Right ventricle myocardium superior (tissue), 1 donor: ENCODE data around the gene LACRT. TPM values are rescaled to one million over a fixed set of nuclear protein-coding genes. Genes with fewer than 3 reads are reported as not detected.
A peak's percentile ranks its signal among the peaks of the same experiment; 100 is the strongest.
"Not testable (repeated sequence)": the region's sequence is repeated elsewhere in the genome, so short reads cannot be mapped to it uniquely, and the experiment has no call there.

Experiments
- ATAC-seq: fragments of 200-7000 bp; cut with Tn5 transposase; one replicate; pipeline ENCODE4 v1.9.1; 2020; ENCODE audit warnings: mild to moderate bottlenecking; ENCODE audit not compliant: poor library complexity
- DNase-seq: peaks from one replicate; pipeline ENCODE4 v3.0.0-alpha.2; 2020
- intact Hi-C: fragments of 100-400 bp; cut with DNase I; formaldehyde crosslinking; loops from one replicate; pipeline ENCODE4 v1.11.2; 2022
- long read RNA-seq: library from polyadenylated mRNA; unstranded; transcript quantifications from one replicate; pipeline ENCODE4 v2.0.0, GENCODE V29; 2021
- total RNA-seq: library from RNA; stranded (reverse); fragmentation: NEBNext Ultra II Directional; extraction: Animal tissue kit (Norgen Biotek cat#: 25700); gene quantifications from one replicate; pipeline ENCODE4 v1.2.1, GENCODE V29; 2021
- donor health status: DM: no; HTN: yes; CAD: no; lungs with severe emphysema.

Gene LACRT, protein sequence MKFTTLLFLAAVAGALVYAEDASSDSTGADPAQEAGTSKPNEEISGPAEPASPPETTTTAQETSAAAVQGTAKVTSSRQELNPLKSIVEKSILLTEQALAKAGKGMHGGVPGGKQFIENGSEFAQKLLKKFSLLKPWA
- not detected for total RNA-seq
- long read RNA-seq: 0 reads

DNA sequence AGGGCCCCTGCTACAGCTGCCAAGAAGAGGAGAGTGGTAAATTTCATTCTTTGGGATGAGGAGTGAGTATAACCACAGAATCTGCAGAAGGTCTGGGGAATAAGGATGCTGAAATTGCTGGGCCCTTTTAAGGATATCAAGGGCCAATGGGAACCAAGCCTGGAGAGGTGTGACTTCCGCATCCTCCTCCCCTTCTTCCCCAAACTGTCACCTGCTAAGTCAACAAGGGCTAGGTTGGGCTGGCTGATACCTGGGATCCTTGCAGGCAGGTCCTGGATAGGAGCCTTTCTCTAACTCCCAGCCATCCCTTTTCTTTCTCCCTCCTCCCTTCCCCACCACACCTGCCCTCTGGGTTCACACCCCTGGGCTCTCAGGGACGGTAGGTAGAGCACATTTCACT is at the start of gene LACRT:
Gene LACRT, minus strand, starts transcription at position 101 of the 400 bp plus-strand sequence. Its CDS starts 54 bp downstream, at position 47.
- no peak for ATAC-seq
- intact Hi-C loops: no loop called here
- no peak for DNase-seq

DNA sequence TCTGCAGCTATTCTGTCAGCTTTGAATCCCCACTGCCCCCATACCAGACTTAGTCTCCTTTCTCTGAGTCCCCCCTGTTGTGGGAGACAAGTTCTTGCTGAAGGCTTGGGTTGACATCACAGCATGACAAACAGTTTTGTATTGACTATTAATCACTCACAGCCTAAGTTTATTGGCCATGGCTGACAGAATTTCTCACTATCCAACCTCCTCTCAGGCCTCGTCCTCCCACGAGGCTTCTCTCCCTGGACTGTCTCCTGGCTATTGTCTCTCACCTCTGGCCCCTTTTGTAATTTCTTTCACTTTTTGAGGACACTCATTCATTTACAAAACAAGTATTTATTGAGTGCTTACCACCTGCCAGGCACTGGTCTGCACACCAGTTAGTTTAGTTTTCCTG is 48.7 kb upstream of the LACRT start:
- intact Hi-C loops: no loop called here
- no peak for DNase-seq
- ATAC-seq: no peak

DNA sequence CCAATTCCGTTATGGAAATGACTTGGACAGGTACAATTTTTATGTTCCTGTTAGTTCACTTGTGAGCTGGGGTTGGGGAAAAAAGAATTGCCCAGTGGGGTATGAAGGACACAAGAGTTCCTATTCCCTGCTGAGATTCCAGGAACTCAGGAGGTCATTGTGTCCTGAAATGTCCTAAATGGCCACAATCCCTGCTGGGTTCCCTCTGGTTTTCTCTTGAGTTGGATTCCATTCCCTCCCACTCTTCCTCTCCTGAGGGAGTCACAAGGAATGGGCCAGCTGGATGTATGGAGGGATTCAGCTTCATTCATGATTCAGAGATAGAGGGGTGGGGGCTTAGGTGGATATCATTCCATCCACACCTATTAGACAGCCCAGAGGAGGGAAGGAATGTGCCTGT is 48.0 kb upstream of the LACRT start:
- ATAC-seq (no peak), DNase-seq (no peak)
- intact Hi-C loops: no loop called here

DNA sequence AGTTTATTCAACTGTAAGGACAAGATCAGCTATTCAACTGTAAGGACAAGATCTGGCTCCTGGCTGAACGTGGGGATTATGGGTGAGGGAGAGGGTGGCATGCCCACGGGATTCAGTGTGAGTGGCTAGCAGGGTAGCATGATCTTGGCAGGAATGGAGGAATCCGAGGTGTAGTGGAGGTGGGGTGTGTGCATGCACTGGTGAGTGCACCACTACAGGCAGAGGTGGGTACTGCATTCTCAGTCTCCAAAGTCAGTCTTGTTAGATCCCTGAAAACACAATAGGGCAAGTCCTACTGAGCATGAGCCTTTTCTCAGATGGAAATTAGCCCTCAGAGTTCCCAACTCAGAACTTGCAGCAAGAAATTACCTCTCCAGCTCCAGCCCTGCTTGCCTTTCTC is 45.7 kb upstream of the LACRT start:
- no peak for DNase-seq
- no peak for ATAC-seq
- intact Hi-C loops: no loop called here

DNA sequence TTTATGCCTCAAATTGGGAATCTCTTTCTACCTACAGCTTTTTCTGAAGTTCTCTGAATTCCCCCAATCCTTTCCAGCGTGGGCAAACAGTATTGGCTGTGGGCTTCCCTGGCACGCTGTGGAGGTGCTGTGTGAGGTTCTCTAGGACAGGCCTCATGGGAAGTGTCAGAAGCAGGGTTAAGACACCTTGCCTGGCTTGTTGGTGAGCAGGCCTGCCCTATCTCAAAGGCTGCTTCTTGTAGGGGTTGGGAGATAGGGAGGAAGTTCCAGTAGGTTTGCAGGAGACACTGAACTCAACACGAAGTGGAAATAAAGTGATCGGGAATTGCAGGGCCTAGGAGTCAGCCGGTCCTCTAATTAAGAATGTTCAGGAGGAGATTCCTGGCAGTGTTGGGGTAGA is 43.4 kb upstream of the LACRT start:
- DNase-seq (no peak), ATAC-seq (no peak)
- intact Hi-C loops: no loop called here

DNA sequence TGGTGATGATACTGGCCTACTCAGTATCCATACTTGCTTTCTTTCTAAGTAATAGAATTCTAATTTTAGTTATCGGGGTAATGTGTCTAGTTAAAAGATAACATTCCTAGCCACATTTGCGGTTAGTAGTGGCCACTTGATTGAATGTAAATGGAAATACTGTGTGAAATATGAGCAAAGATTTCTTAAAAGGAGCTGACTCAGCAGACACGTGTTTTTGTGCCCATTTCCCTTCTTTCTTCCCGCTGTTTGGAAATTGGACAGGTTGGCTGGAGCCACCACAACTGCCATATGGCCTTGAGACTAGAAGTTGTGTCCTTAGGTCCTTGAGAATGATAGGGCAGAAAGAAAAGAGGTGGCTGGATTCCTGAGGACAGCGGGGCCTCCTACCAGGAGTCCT is 33.2 kb upstream of the LACRT start:
- ATAC-seq: no peak
- DNase-seq: no peak
- intact Hi-C loops: no loop called here

DNA sequence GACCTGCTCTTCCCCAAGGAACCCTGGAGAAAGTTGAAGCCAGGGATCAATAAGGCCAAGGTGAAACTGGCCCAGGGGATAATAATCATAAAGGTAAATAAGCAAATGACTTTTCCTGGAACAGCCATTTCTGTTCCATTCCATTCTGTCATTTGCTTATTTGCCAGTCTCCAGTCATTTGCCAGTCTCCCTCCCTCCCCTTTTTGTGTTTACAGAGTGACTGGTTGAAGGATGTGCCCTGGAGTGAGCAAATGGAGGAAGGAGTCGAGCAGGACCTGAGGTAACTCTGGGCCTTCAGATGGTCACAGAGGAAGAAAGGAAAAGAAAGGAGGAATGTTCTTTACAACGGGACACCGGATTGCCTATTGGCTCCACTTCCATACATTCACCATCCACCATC is 31.3 kb upstream of the LACRT start:
- DNase-seq: no peak
- ATAC-seq: no peak
- intact Hi-C loops: no loop called here

DNA sequence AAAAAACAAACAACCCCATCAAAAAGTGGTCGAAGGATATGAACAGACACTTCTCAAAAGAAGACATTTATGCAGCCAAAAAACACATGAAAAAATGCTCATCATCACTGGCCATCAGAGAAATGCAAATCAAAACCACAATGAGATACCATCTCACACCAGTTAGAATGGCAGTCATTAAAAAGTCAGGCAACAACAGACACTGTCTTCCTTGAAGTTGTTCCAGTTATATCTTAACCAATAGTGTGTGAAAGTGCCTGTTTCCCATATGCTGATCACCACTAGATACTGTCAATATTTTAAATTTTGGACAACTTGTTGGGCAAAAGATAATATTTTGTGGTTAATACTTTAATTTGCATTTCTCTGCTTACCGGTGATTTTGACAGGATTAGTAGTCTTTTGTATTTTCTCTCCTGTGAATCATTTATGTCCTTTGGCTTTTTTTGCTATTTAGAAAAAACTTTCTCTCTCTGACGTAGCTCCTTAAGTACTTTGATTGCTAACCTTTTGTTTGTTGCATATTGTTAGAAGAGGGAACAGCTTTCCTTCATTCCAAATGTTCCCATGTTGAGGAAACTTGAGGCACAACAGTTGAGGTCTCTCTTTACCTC is 30.4 kb upstream of the LACRT start:
- intact Hi-C loops, ATAC-seq: not testable (repeated sequence)

DNA sequence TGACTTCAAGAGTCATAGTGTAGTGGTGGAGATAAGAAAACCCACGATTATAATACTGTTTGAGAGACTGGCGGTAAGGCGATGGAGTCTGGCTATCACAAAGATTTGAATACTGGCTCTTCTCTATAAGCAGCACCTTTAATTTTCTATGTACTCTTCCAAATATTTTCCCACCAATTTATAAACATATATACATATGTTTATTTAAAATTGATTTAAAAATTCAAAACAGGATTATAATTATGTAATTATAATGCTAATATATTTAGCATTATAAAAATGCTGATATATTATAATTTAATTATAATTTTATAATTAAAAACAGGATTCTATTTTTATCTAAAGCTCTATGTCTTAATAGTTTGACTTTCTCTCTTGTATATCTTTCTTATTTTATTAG is 28.9 kb upstream of the LACRT start:
- intact Hi-C loops: no loop called here
- DNase-seq (no peak), ATAC-seq (no peak)

More for the DNA sequence above, 30.4 kb upstream of the LACRT start:
- DNase-seq: not testable (repeated sequence)

DNA sequence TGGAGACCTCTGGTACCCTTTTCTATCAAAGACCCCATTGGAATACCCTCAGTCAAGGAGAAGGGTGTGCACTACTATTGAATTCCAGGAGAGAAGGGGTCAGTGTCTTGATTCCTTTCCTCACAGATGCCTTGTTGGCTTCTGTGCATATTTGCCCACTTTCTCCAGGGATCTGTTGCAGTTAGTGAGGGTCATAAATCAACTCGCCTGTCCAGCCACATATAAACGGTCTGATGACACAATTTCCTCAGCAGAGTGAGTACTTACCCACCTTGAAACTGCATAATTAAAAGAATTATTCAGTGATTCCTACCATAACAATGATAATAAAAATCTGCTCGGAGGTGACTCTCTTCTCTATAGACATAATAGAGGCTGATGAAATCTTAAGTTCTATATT is 27.3 kb upstream of the LACRT start:
- ATAC-seq (no peak), DNase-seq (no peak)
- intact Hi-C loops: no loop called here

DNA sequence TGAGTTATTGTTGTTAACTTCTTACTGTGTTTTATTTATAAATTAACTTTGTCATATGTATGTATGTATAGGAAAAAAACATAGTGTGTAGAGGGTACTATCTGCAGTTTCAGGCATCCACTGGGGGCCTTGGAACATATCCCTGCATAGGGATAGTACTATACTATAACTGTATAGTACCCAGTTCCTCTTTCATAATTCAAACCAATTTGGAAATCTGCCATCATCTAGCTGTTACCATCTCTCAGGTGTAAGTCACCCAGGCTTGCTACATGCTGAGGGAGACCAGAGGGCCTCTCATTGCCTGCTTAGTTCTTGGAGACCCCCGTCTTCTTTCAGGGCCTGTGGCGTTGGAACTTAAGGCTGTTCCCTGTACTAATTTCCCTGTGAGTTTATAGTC is 26.4 kb upstream of the LACRT start:
- intact Hi-C loops: no loop called here
- ATAC-seq: no peak
- DNase-seq: no peak

DNA sequence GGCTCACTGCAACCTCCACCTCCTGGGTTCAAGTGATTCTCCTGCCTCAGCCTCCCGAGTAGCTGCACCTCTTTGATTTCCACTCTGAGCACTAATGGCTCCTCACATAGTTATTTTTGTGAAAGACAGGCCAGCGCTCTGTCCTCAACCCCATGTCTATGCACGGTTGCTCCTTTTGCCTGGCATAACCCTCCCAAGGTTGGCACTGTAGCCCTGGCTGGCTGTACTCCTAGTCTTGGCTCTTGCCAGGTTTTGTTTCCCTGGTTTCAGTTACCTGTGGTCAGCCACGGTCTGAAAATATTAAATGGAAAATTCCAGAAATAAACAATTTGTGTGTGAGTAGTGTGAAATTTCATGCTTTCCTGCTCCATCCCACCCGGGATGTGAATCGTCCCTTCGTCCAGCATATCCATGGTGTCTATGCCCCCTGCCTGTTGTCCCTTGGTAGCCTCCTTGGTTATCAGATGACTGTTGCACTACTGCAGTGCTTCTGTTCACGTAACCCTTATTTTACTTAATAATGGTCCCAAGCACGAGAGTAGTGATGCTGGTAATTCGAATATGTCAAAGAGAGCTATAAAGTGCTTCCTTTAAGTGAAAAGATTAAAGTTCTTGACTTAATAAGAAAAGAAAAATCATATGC is 25.7 kb upstream of the LACRT start:
- peak; percentile 93 for ATAC-seq
- intact Hi-C loops: no loop called here
- DNase-seq: no peak

DNA sequence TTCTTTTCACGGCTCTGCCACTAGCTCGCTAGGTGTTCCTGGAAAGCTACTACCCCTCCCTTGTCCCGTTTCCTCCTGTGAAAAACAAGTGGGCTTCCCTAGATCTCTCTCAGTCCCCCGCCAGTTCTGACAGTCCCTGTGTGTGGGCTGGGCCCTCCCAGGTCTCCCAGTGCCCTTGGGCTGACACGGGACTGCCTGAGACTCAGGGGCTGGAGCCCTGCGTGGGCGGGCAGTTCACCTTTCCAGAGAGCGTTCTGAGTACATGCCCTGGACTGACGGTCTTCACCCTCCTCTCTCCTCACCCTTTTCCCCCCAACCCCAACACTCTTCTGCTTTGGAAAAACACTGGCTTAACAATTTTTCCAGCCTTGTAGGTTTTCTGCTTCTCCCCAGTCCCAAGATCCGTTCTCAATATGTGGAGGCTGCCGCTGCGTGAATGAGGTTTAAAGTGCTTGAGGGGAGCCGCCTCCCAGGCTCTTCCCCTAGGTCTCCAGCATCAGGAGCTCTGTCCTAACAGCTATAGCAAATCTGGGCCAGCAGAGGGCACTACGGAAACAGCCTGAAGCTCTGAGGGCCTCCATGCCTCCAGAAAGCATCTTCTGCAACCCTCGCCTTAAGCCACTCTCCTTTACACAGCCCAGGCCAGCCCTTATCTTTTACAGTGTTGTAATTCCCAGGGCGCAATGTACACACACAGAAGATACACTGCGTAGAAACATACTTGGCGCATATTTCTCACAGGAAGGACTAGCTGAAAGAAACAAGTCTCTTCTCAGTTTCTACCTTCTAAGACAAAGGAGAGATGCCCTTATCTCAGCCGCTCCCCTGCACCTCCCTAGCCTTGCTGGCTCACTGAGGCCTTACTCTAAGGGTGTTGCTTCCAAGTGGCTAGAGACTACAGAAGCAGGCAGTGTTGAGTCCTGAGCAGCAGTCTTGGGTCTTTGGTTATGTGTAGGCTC is 23.9 kb upstream of the LACRT start:
- DNase-seq: no peak
- ATAC-seq: peak; percentile 40
- intact Hi-C loops: no loop called here

DNA sequence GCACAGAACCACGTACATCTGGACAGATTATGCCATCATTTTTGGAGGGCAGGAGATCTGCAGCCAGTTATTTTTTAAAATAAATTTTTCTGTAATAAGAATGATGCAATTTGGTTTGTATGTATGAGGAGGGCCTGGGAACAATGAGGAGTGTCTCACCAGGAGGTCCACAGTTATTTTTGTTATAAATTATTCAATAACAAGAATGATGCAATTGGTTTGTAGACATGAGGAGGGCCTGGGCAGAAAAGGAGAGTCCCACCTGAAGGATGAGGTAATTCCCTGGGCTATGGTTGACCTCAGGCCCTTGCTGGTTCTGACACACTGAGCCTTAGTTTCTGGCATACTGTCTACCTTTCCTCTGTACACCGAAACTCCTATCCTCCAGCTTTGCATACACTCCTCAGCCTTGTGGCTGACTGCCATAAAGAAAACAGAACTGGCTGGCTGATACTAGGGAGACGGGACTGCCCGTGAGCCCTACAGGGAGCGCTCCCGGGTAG is 22.5 kb upstream of the LACRT start:
- ATAC-seq: no peak
- intact Hi-C loops: no loop called here
- DNase-seq: no peak

DNA sequence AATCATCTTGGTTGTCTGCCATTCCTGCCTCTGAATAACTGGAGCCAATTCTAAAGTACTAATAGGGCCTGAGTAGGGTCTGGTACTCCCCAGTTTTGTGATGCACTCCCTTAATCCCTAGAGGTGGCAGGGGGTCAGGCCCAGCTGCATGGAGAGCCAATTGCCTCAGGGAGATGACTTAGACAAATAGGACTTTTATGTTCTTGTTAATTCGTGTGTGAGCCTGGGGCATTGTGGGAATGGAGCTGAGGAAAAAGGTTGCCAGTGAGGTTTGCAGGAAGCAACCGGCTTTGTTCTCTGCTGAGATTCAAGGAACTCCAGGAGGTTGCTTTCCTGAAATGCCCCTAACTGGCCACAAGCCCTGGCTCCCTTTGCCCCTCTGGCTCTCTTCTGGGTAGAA is 20.2 kb upstream of the LACRT start:
- intact Hi-C loops: no loop called here
- ATAC-seq (no peak), DNase-seq (no peak)

DNA sequence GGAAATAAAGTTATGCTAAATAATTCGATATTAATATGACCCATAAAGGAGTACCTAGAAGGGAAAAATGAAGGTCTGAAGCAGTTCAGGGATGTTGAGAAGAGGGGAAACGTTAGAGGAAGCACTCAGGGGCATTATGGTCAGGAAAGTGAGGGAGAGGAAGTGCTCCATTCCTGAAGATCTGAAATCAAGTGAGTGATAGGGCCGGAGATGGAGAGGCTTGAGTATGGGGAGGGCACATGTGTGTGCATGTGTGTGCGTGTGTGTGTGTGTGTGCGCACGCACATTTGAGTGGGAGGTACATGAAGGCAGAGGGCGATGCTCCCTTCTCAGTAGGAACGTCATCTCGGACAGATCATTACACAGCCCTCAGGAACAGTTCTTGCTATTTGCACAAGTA is 18.3 kb upstream of the LACRT start:
- intact Hi-C loops: no loop called here
- ATAC-seq: no peak
- no peak for DNase-seq

DNA sequence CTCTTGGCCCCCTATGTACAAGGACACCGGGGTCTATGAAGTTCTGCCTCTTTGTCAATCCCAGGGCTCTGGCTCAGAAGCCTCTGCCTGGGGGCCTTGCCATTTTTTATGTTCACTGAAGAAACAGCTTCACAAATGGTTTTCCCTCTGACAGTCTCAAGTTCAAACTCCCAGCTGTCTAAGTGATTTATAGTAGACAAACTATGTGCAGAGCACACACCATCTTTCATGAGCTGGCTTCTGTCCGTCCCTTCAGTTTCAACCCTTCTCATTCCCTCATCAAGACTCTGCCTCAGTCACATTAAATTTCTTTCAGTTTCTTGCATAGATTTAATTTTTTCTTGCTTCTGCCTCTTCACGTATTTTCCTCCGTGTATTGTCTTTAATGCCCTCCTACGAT is 16.2 kb upstream of the LACRT start:
- no peak for ATAC-seq
- intact Hi-C loops: no loop called here
- DNase-seq: no peak

DNA sequence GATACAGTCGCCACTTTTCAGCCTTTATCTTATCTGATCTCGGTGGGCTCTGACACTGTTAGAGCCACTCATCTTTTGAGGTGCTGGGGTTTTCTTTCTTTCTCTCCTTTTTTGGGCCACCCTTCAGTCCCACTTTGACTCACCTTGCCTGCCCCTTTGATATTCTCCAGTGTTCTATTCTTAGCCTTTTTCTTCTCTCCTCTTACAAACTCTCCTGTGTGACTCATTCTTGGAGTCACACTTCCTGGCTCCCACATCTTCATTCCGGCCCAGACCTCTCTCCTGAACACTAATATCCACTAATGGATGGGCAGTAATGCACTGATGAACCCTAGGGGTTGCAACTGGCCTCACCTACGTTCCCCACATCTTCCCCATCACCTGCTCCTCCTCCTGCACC is 15.7 kb upstream of the LACRT start:
- DNase-seq: no peak
- ATAC-seq: no peak
- intact Hi-C loops: no loop called here

DNA sequence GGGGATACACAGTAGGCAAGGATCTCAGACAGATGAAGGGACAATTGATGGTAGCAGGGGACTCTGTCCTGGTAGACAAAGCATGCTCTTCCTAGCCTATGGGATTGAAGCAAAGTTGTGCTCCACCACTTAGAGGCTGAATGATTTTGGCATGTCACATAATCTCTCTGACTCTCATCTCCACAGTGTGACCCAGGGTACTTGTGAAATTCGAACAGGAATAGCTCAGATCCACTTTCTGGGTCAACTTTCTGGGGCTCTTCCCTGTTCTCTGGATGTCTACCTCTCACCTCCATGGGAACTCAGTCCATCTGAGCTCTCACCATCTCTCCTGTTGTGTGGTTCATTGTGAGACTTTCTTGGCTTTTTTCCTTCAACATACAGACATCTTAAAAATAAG is 15.1 kb upstream of the LACRT start:
- DNase-seq (no peak), ATAC-seq (no peak)
- intact Hi-C loops: no loop called here
